Right ventricle myocardium superior (tissue), 1 donor: ENCODE measurements around the gene PTX4. TPM values are rescaled to one million over a fixed set of nuclear protein-coding genes. Genes with fewer than 3 reads are reported as not detected.

ENCODE experiments used
- ATAC-seq: fragments of 200-7000 bp; cut with Tn5 transposase; one replicate; pipeline ENCODE4 v1.9.1; 2020; ENCODE audit warnings: mild to moderate bottlenecking; ENCODE audit not compliant: poor library complexity
- DNase-seq: peaks from one replicate; pipeline ENCODE4 v3.0.0-alpha.2; 2020
- intact Hi-C: fragments of 100-400 bp; cut with DNase I; formaldehyde crosslinking; loops from one replicate; pipeline ENCODE4 v1.11.2; 2022
- long read RNA-seq: library from polyadenylated mRNA; unstranded; transcript quantifications from one replicate; pipeline ENCODE4 v2.0.0, GENCODE V29; 2021
- total RNA-seq: library from RNA; stranded (reverse); fragmentation: NEBNext Ultra II Directional; extraction: Animal tissue kit (Norgen Biotek cat#: 25700); gene quantifications from one replicate; pipeline ENCODE4 v1.2.1, GENCODE V29; 2021
- donor health status: DM: no; HTN: yes; CAD: no; lungs with severe emphysema.

Gene PTX4
- total RNA-seq: 0.16 TPM
- long read RNA-seq: 0 reads

GRCh38 chr16:1488619-1489018 is at the start of gene PTX4:
PTX4 (minus strand) TSS chr16:1488944; CDS start chr16:1488909, 35 bp downstream.
- ATAC-seq (no peak), DNase-seq (no peak)
- intact Hi-C loops: no loop called here

GRCh38 chr16:1537763-1538289 is 49.1 kb upstream of the PTX4 start:
- intact Hi-C loops: no loop called here
- no peak for ATAC-seq
- DNase-seq: no peak

GRCh38 chr16:1537138-1537577 is 48.4 kb upstream of the PTX4 start:
- no peak for ATAC-seq
- no peak for DNase-seq
- intact Hi-C loops: no loop called here

GRCh38 chr16:1536601-1537000 is 47.9 kb upstream of the PTX4 start:
- DNase-seq (no peak), ATAC-seq (no peak)
- intact Hi-C loops: no loop called here

- intact Hi-C loops: no loop called here
- ATAC-seq: no peak
- DNase-seq: no peak
Measured at GRCh38 chr16:1535391-1536291, 46.9 kb upstream of the PTX4 start.

- ATAC-seq: no peak
- intact Hi-C loops: no loop called here
- no peak for DNase-seq
Measured at GRCh38 chr16:1534021-1535020, 45.6 kb upstream of the PTX4 start.

GRCh38 chr16:1533443-1533951 is 44.8 kb upstream of the PTX4 start, which contains the start of gene TMEM204:
TMEM204 (plus strand) TSS chr16:1533666; CDS start chr16:1534276, 610 bp downstream.
- intact Hi-C loops: no loop called here
- DNase-seq: peak; percentile 87
- ATAC-seq: peak; percentile 51

GRCh38 chr16:1532771-1533170 is 44.0 kb upstream of the PTX4 start:
- intact Hi-C loops: no loop called here
- DNase-seq: no peak
- ATAC-seq: peak; percentile 17

GRCh38 chr16:1532081-1532760 is 43.5 kb upstream of the PTX4 start:
- DNase-seq: peak; percentile 94
- ATAC-seq: peak; percentile 79
- intact Hi-C loops: no loop called here

GRCh38 chr16:1531638-1531910 is 42.8 kb upstream of the PTX4 start:
- DNase-seq: no peak
- intact Hi-C loops: no loop called here
- no peak for ATAC-seq

- peak; percentile 14 for ATAC-seq
- intact Hi-C loops: no loop called here
- DNase-seq: peak; percentile 85
Measured at GRCh38 chr16:1530883-1531637, 42.3 kb upstream of the PTX4 start.

- no peak for ATAC-seq
- DNase-seq: no peak
- intact Hi-C loops: no loop called here
Measured at GRCh38 chr16:1530349-1530882, 41.7 kb upstream of the PTX4 start.

- intact Hi-C loops: no loop called here
- ATAC-seq (no peak), DNase-seq (no peak)
Measured at GRCh38 chr16:1528921-1529537, 40.3 kb upstream of the PTX4 start.

- peak; percentile 83 for DNase-seq
- intact Hi-C loops: no loop called here
- peak; percentile 24 for ATAC-seq
Measured at GRCh38 chr16:1527836-1528811, 39.4 kb upstream of the PTX4 start.

- DNase-seq (no peak), ATAC-seq (no peak)
- intact Hi-C loops: no loop called here
Measured at GRCh38 chr16:1526608-1527555, 38.1 kb upstream of the PTX4 start.
